IMR-90 (cell line): ENCODE measurements around the gene SPINK14. TPM values are rescaled to one million over a fixed set of nuclear protein-coding genes. Genes with fewer than 3 reads are reported as not detected.
A peak's percentile ranks its signal among the peaks of the same experiment; 100 is the strongest.

ENCODE experiments used
- ATAC-seq: fragments of 200-7000 bp; cut with Tn5 transposase; 2 replicates; pipeline ENCODE4 v1.9.1; 2020; ENCODE audit warnings: low read depth, mild to moderate bottlenecking, moderate library complexity
- BruUV-seq: library from RNA; stranded (reverse); fragments of 400-500 nt; replicated peaks from 2 replicates; lab custom pipeline; 2021; lab: Mats Ljungman, UMichigan
- CTCF ChIA-PET: fragments of 300-600 bp; formaldehyde crosslinking; extraction: SDS; loops from one replicate; lab custom pipeline; 2021; ENCODE audit warnings: antibody characterized with exemption; lab: Yijun Ruan, JAX
- POLR2A ChIA-PET: fragments of 300-600 bp; sonication (Branson Sonifier 250); formaldehyde crosslinking; loops from one replicate; lab custom pipeline; 2022; ENCODE audit warnings: antibody characterized with exemption; ENCODE audit not compliant: unreplicated experiment; lab: Charles Lee
- DNase-seq: peaks from one replicate; pipeline ENCODE4 v3.0.0; 2013
- H2AFZ ChIP-seq: replicated peaks from 2 replicates; pipeline ENCODE3; 2013; ENCODE audit warnings: low read length, mild to moderate bottlenecking; ENCODE audit not compliant: poor library complexity
- H2AK5ac ChIP-seq: 2 replicates; pipeline ENCODE4 v1.6.1; 2013; ENCODE audit warnings: low read depth, low read length, inconsistent platforms
- H2AK9ac ChIP-seq: replicated peaks from 2 replicates; pipeline ENCODE3; 2013; ENCODE audit warnings: mild to moderate bottlenecking, low read depth, low read length, moderate library complexity; ENCODE audit not compliant: poor library complexity
- H2BK120ac ChIP-seq: 2 replicates; pipeline ENCODE4 v1.6.1; 2013; ENCODE audit warnings: low read depth, low read length, inconsistent platforms
- H2BK15ac ChIP-seq: 3 replicates; pipeline ENCODE4 v1.6.1; 2013; ENCODE audit warnings: low read depth, low read length, inconsistent platforms
- H2BK20ac ChIP-seq: 2 replicates; pipeline ENCODE4 v1.6.1; 2013; ENCODE audit warnings: low read depth, mild to moderate bottlenecking, inconsistent platforms, low read length, moderate library complexity
- H2BK5ac ChIP-seq: 2 replicates; pipeline ENCODE4 v1.6.1; 2013; ENCODE audit warnings: mild to moderate bottlenecking, low read depth, low read length, inconsistent platforms; ENCODE audit not compliant: poor library complexity, severe bottlenecking
- H3K14ac ChIP-seq: replicated peaks from 2 replicates; pipeline ENCODE4 v1.6.1; 2013; ENCODE audit warnings: low read depth, low read length, inconsistent platforms
- H3K18ac ChIP-seq: 2 replicates; pipeline ENCODE4 v1.6.1; 2013; ENCODE audit warnings: low read depth, low read length, control low read depth
- H3K23ac ChIP-seq: 2 replicates; pipeline ENCODE4 v1.6.1; 2013; ENCODE audit warnings: low read depth, low read length, inconsistent platforms
- H3K27ac ChIP-seq: 2 replicates; pipeline ENCODE4 v1.5.1; 2013; ENCODE audit warnings: mild to moderate bottlenecking, control low read depth, low read length; ENCODE audit not compliant: insufficient read depth
- H3K27me3 ChIP-seq: 2 replicates; pipeline ENCODE4 v1.6.1; 2013; ENCODE audit warnings: low read length; ENCODE audit not compliant: control insufficient read depth, insufficient read depth
- H3K36me3 ChIP-seq: 2 replicates; pipeline ENCODE4 v1.6.1; 2013; ENCODE audit warnings: low read length, mixed read lengths; ENCODE audit not compliant: control insufficient read depth, insufficient read depth
- H3K4ac ChIP-seq: 2 replicates; pipeline ENCODE4 v1.6.1; 2013; ENCODE audit warnings: low read depth, low read length, inconsistent platforms
- H3K4me1 ChIP-seq: 2 replicates; pipeline ENCODE4 v1.6.1; 2013; ENCODE audit warnings: low read length, mixed read lengths; ENCODE audit not compliant: control insufficient read depth, insufficient read depth
- H3K4me2 ChIP-seq: 2 replicates; pipeline ENCODE4 v1.6.1; 2013; ENCODE audit warnings: low read depth, mild to moderate bottlenecking, control low read depth, low read length, moderate library complexity
- H3K4me3 ChIP-seq: 2 replicates; pipeline ENCODE4 v1.5.1; 2013; ENCODE audit warnings: low read depth, mild to moderate bottlenecking, control low read depth, low read length, moderate library complexity; ENCODE audit not compliant: insufficient read depth
- H3K56ac ChIP-seq: 2 replicates; pipeline ENCODE4 v1.6.1; 2013; ENCODE audit warnings: low read length, inconsistent platforms; ENCODE audit not compliant: insufficient read depth; ENCODE audit errors: extremely low read depth
- H3K79me1 ChIP-seq, 2 experiments: 2 replicates each; pipeline ENCODE4 v1.6.1; 2013; ENCODE audit warnings: low read length in 2 of 2, inconsistent platforms in 1 of 2, low read depth in 1 of 2
- H3K9ac ChIP-seq: 2 replicates; pipeline ENCODE4 v1.6.1; 2013; ENCODE audit warnings: low read depth, low read length, control low read depth
- H3K9me1 ChIP-seq: 2 replicates; pipeline ENCODE4 v1.6.1; 2013; ENCODE audit warnings: low read length, inconsistent platforms; ENCODE audit not compliant: insufficient read depth
- H3K9me3 ChIP-seq: 2 replicates; pipeline ENCODE4 v1.6.1; 2013; ENCODE audit warnings: low read length; ENCODE audit not compliant: control insufficient read depth, insufficient read depth
- H4K20me1 ChIP-seq: 2 replicates; pipeline ENCODE4 v1.6.1; 2013; ENCODE audit warnings: low read length, inconsistent platforms; ENCODE audit not compliant: insufficient read depth
- H4K5ac ChIP-seq: 2 replicates; pipeline ENCODE4 v1.6.1; 2013; ENCODE audit warnings: mild to moderate bottlenecking, low read depth, low read length, control low read depth
- H4K8ac ChIP-seq, 2 experiments: 2 replicates each; pipeline ENCODE4 v1.6.1; 2013; ENCODE audit warnings: low read depth in 2 of 2, low read length in 2 of 2, control low read depth in 1 of 2, inconsistent platforms in 1 of 2
- H4K91ac ChIP-seq: 2 replicates; pipeline ENCODE4 v1.6.1; 2013; ENCODE audit warnings: low read depth, low read length, inconsistent platforms; ENCODE audit not compliant: insufficient read depth
- CEBPB ChIP-seq: IDR thresholded peaks from 2 replicates; pipeline ENCODE4 v1.6.1; 2012; ENCODE audit warnings: low read depth, low read length, improper control_type of control experiment
- CHD1 ChIP-seq: IDR thresholded peaks from 2 replicates; pipeline ENCODE4 v1.6.1; 2012; ENCODE audit warnings: low read depth, low read length, improper control_type of control experiment
- CTCF ChIP-seq: conservative IDR thresholded peaks from 2 replicates; pipeline ENCODE4 v1.5.1; 2012; ENCODE audit warnings: mild to moderate bottlenecking, low read depth, low read length, improper control_type of control experiment
- ELK1 ChIP-seq: fragments of 150-350 bp; IDR thresholded peaks from 2 replicates; pipeline ENCODE4 v1.6.1; 2016; ENCODE audit warnings: low read depth, mild to moderate bottlenecking, low read length, moderate library complexity, borderline replicate concordance
- FOS ChIP-seq: fragments of 150-350 bp; IDR thresholded peaks from 2 replicates; pipeline ENCODE4 v1.6.1; 2016; ENCODE audit warnings: low read depth, low read length
- MAFK ChIP-seq: IDR thresholded peaks from 2 replicates; pipeline ENCODE4 v1.6.1; 2012; ENCODE audit warnings: low read depth, low read length, improper control_type of control experiment
- MAZ ChIP-seq: IDR thresholded peaks from 2 replicates; pipeline ENCODE4 v1.6.1; 2012; ENCODE audit warnings: low read depth, mild to moderate bottlenecking, low read length, improper control_type of control experiment, moderate library complexity, borderline replicate concordance
- NFE2L2 ChIP-seq: fragments of 150-350 bp; IDR thresholded peaks from 2 replicates; pipeline ENCODE4 v1.6.1; 2016; ENCODE audit warnings: low read depth, mild to moderate bottlenecking, low read length
- POLR2A ChIP-seq: IDR thresholded peaks from 2 replicates; pipeline ENCODE4 v1.6.1; 2012; ENCODE audit warnings: mild to moderate bottlenecking, low read depth, low read length
- RAD21 ChIP-seq: IDR thresholded peaks from 2 replicates; pipeline ENCODE4 v1.6.1; 2012; ENCODE audit warnings: low read length, improper control_type of control experiment
- RCOR1 ChIP-seq: IDR thresholded peaks from 2 replicates; pipeline ENCODE4 v1.6.1; 2012; ENCODE audit warnings: mild to moderate bottlenecking, low read length, improper control_type of control experiment; ENCODE audit not compliant: insufficient replicate concordance
- RFX5 ChIP-seq: IDR thresholded peaks from 2 replicates; pipeline ENCODE4 v1.8.0; 2012; ENCODE audit warnings: low read depth, mild to moderate bottlenecking, low read length, moderate library complexity
- SMC3 ChIP-seq: fragments of 150-350 bp; IDR thresholded peaks from 2 replicates; pipeline ENCODE4 v1.6.1; 2016; ENCODE audit warnings: low read depth, mild to moderate bottlenecking, antibody characterized with exemption, low read length, moderate library complexity
- USF2 ChIP-seq: fragments of 150-350 bp; IDR thresholded peaks from 2 replicates; pipeline ENCODE4 v1.6.1; 2017; ENCODE audit warnings: mild to moderate bottlenecking, antibody characterized with exemption, low read length, low read depth
- WGBS, 2 experiments: methylation state at CpG; one replicate each; pipeline versions ENCODE4 v1.1.5 to v1.1.7; 2013; ENCODE audit warnings: missing lambda C conversion rate in 2 of 2; ENCODE audit not compliant: insufficient read length in 1 of 2; ENCODE audit errors: extremely low coverage in 2 of 2; 5-methylcytosine and 5-hydroxymethylcytosine counted together
- dilution Hi-C: fragments of 300-500 bp; cut with HindIII; formaldehyde crosslinking; loops from one replicate; pipeline ENCODE4 v1.14.3; 2018; ENCODE audit warnings: low sequenced_read_pairs; ENCODE audit not compliant: unreplicated experiment
- in situ Hi-C: fragments of 300-500 bp; cut with MboI; formaldehyde crosslinking; loops from 3 replicates; pipeline ENCODE4 v1.14.3; 2019; ENCODE audit warnings: low sequenced_read_pairs, inconsistent platforms, mixed read lengths
- intact Hi-C: fragments of 100-400 bp; cut with micrococcal nuclease; formaldehyde crosslinking; loops from 2 replicates; pipeline ENCODE4 v1.10.0; 2022
- polyA plus RNA-seq, 3 experiments: library from polyadenylated mRNA; depleted of rRNA; stranded (reverse); fragments of >200 nt; gene quantifications; 2 replicates each; pipeline ENCODE4 v1.2.3, GENCODE V29; 2012; ENCODE audit warnings: low replicate concordance in 1 of 3
- total RNA-seq: library from RNA; depleted of rRNA; stranded (reverse); fragments of >200 nt; gene quantifications from 2 replicates; pipeline ENCODE4 v1.2.3, GENCODE V29; 2012

SPINK14 gene
- total and polyA plus RNA-seq, 2 of the 4 experiments (the other 2 are of a cell fraction), result not detected

- no peak overlapping the region for H3K56ac ChIP-seq
- TF ChIP-seq CHD1 (no peak), RAD21 (no peak), ELK1 (no peak), RCOR1 (no peak), SMC3 (no peak), USF2 (no peak), POLR2A (no peak), FOS (no peak), CEBPB (no peak), RFX5 (no peak), MAFK (no peak), MAZ (no peak), NFE2L2 (no peak), CTCF (no peak)
- H3K4ac ChIP-seq, result no peak overlapping the region
- no peak overlapping the region for H3K18ac ChIP-seq
- H4K5ac ChIP-seq, result no peak overlapping the region
- no peaks in the 10 kb centered on the region for H4K20me1 ChIP-seq
- no peak overlapping the region for H3K4me3 ChIP-seq
- H3K23ac ChIP-seq, result no peak overlapping the region
- ATAC-seq (no peak), DNase-seq (peak; percentile 8)
- no CpG with 5 or more reads among the region's 3 CpGs for WGBS, 2 experiments
- dilution Hi-C loops, result no loop called here
- H2BK5ac ChIP-seq, result no peak overlapping the region
- no peak overlapping the region for H4K8ac ChIP-seq
- BruUV-seq, result no TSS peak
- H2BK120ac ChIP-seq, result no peak overlapping the region
- no peak overlapping the region for H3K9ac ChIP-seq
- no peak overlapping the region for H4K91ac ChIP-seq
- H2BK20ac ChIP-seq, result no peak overlapping the region
- no peaks in the 10 kb centered on the region for H3K9me1 ChIP-seq
- in situ Hi-C loops, result no loop called here
- no peak overlapping the region for H3K14ac ChIP-seq
- no peak overlapping the region for H2AK9ac ChIP-seq
- no peak overlapping the region for H2AFZ ChIP-seq
- H3K4me2 ChIP-seq, result no peak overlapping the region
- H2AK5ac ChIP-seq, result no peak overlapping the region
- CTCF ChIA-PET, result no interaction called here
- H3K27me3 ChIP-seq, result no peaks in the 10 kb centered on the region
- no peaks in the 10 kb centered on the region for H3K79me1 ChIP-seq
- intact Hi-C loops, result loop anchor here (10.0 kb wide), 1 partner anchor 241 kb away; no protein-coding TSS in a partner anchor
- no peaks in the 10 kb centered on the region for H3K4me1 ChIP-seq
- H3K9me3 ChIP-seq, result no peaks in the 10 kb centered on the region
- H3K27ac ChIP-seq, result no peak overlapping the region
- H2BK15ac ChIP-seq, result no peak overlapping the region
- POLR2A ChIA-PET, result no interaction called here
- H3K36me3 ChIP-seq, result no peaks in the 10 kb centered on the region
These were observed 42.7 kb upstream of the SPINK14 start for GRCh38 chr5:148125641-148126040.
